Epithelial cell of proximal tubule (primary cell): ENCODE results near the gene CBX2. TPM values are rescaled to one million over a fixed set of nuclear protein-coding genes. Genes with fewer than 3 reads are reported as not detected.
A peak's percentile ranks its signal among the peaks of the same experiment; 100 is the strongest.

Experiments used
- DNase-seq: peaks from one replicate; pipeline ENCODE4 v3.0.0-alpha.2; 2011; ENCODE audit warnings: low read depth
- H3K4me3 ChIP-seq: 2 replicates; pipeline ENCODE4 v1.5.1; 2011; ENCODE audit warnings: low read depth, mild to moderate bottlenecking, low read length
- CTCF ChIP-seq: conservative IDR thresholded peaks from 2 replicates; pipeline ENCODE4 v1.5.1; 2012; ENCODE audit warnings: low read depth, mild to moderate bottlenecking, low read length
- total RNA-seq: library from RNA; depleted of rRNA; stranded (reverse); fragments of >200 nt; gene quantifications from 2 replicates; pipeline ENCODE4 v1.2.3, GENCODE V29; 2015

Gene CBX2
- total RNA-seq, 1 donor from 2014 or later = 7.6 TPM

- peak; percentile 65 for TF ChIP-seq CTCF
- no peak overlapping the region for H3K4me3 ChIP-seq
- DNase-seq = no peak
Observed at GRCh38 chr17:79834565-79835469, 56.9 kb downstream of the CBX2 start.

GRCh38 chr17:79835470-79835899 is 57.5 kb downstream of the CBX2 start:
- H3K4me3 ChIP-seq = no peak overlapping the region
- no peak for DNase-seq
- no peak for TF ChIP-seq CTCF

GRCh38 chr17:79835953-79836509 is 58.1 kb downstream of the CBX2 start:
- H3K4me3 ChIP-seq = no peak overlapping the region
- no peak for DNase-seq
- no peak for TF ChIP-seq CTCF

GRCh38 chr17:79836510-79836971 is 58.6 kb downstream of the CBX2 start:
- TF ChIP-seq CTCF = no peak
- H3K4me3 ChIP-seq = peak overlapping the region; percentile 84
- DNase-seq = no peak

GRCh38 chr17:79836972-79837887 is 59.3 kb downstream of the CBX2 start:
- DNase-seq = no peak
- peak; percentile 19 for TF ChIP-seq CTCF
- peak overlapping the region; percentile 84 for H3K4me3 ChIP-seq

Other genes with a start within 250 kb of the CBX2 start
- not detected in 2 replicates for gene RBFOX3, start 167.1 kb upstream of the CBX2 start, total RNA-seq
- gene ENPP7, start 47.2 kb upstream of the CBX2 start, total RNA-seq = not detected in 2 replicates
- 3.5 and 4.1 TPM in 2 replicates for gene CBX8, start 18.9 kb downstream of the CBX2 start, total RNA-seq
- gene CBX4, start 61.3 kb downstream of the CBX2 start, total RNA-seq = 4.8 and 7.4 TPM in 2 replicates